Neuron (in vitro differentiated cells): ENCODE results near the gene LRGUK.

Experiments
- H2AFZ ChIP-seq: one replicate; pipeline ENCODE4 v1.6.1; 2013; ENCODE audit warnings: low read depth, mild to moderate bottlenecking, inconsistent platforms, low read length, moderate library complexity
- H3K27me3 ChIP-seq: one replicate; pipeline ENCODE4 v1.6.1; 2013; ENCODE audit warnings: low read length; ENCODE audit not compliant: insufficient read depth
- H3K36me3 ChIP-seq: one replicate; pipeline ENCODE4 v1.6.1; 2013; ENCODE audit warnings: low read length; ENCODE audit not compliant: insufficient read depth
- H3K4me1 ChIP-seq: one replicate; pipeline ENCODE4 v1.6.1; 2013; ENCODE audit warnings: low read length; ENCODE audit not compliant: insufficient read depth
- H3K4me3 ChIP-seq: 2 replicates; pipeline ENCODE4 v1.5.1; 2013; ENCODE audit warnings: mild to moderate bottlenecking, low read length, moderate library complexity
- H3K9me3 ChIP-seq: one replicate; pipeline ENCODE4 v1.6.1; 2013; ENCODE audit warnings: low read length

Gene LRGUK

DNA sequence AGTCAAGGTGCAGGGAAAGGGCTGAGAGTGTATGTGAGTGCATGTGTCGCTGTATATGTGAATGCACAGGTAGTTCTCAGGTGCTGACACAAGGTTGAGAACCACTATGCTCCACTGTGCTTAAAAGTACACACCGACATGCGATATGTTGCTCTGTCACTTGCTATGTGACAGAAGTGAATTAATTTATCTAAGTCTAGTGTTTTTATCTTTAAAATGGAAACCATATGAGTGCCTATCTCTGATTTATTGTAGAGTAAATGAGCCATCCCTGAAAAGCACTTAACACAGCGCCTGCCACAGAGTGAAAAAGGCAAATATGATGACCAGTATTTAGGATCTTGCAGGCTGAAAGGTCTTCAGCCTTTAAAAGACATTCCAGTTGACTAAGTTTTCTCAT lies 184.7 kb downstream of the LRGUK start:
- Histone ChIP-seq H3K9me3 (no peaks in the 10 kb centered on the region), H2AFZ (no peak overlapping the region), H3K27me3 (no peaks in the 10 kb centered on the region), H3K4me1 (peaks cover 9% of the 10 kb centered on the region), H3K4me3 (no peak overlapping the region), H3K36me3 (peaks cover 8% of the 10 kb centered on the region)

DNA sequence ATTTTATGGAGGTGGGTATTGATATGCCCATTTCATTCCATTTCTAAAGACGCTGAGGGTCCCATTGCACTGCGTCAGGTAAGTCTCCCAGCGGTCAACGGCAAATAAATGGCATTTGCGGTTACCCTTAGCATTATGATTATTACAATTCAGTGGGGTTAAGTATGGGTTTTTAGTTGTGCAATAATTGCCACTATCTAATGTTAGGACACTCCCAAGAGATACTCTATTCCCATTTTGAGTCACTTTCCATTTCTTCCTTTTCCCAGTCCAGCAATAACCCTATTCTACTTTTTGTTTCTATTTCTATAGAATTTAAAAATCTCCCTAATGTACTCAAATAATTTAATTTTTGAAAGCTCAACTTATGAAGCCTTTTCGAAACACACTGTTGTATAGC lies 185.6 kb downstream of the LRGUK start:
- H3K27me3 ChIP-seq: no peaks in the 10 kb centered on the region
- H2AFZ ChIP-seq: no peak overlapping the region
- peaks cover 8% of the 10 kb centered on the region for H3K36me3 ChIP-seq
- H3K4me3 ChIP-seq: no peak overlapping the region
- H3K9me3 ChIP-seq: no peaks in the 10 kb centered on the region
- peaks cover 9% of the 10 kb centered on the region for H3K4me1 ChIP-seq

DNA sequence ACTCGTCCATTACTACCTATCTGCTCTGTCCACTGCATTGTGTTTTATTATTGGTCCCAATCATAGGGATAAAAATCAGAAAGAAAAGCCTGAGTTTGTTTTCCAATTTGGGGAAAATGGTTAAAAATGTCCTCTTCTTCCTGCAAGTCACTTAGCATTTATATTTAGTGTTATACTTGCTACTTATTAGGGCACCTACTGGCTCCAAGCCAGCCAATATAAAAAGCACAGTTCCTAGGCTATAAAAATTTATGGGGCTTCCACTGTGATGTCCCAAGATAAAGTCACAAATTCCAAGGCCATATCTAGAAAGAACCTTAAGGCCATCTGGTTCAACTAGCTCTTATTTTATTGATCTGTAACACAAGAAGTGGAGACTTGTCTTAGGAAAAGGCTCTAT lies 186.4 kb downstream of the LRGUK start:
- peaks cover 9% of the 10 kb centered on the region for H3K4me1 ChIP-seq

More for the DNA sequence above, 186.4 kb downstream of the LRGUK start:
- no peaks in the 10 kb centered on the region for H3K27me3 ChIP-seq
- H3K36me3 ChIP-seq: peaks cover 5% of the 10 kb centered on the region
- H3K9me3 ChIP-seq: no peaks in the 10 kb centered on the region
- H3K4me3 ChIP-seq: no peak overlapping the region
- no peak overlapping the region for H2AFZ ChIP-seq
